Esophagus muscularis mucosa (tissue), 3 donors: Measurements from ENCODE around the gene FAM81A.

ENCODE experiments used
- CTCF ChIP-seq, 3 experiments: fragments of 200-600 bp in 2 of 3; fragments of 450-650 bp in 1 of 3; sonication (generic) in 2 of 3; IDR thresholded peaks; one replicate each; pipeline ENCODE4 v1.5.1; 2017 to 2019; ENCODE audit warnings: antibody characterized with exemption in 3 of 3, mild to moderate bottlenecking in 2 of 3, moderate library complexity in 1 of 3
- POLR2A ChIP-seq: fragments of 450-650 bp; IDR thresholded peaks from one replicate; pipeline ENCODE4 v1.6.1; 2017; ENCODE audit warnings: antibody characterized with exemption, moderate library complexity, mild to moderate bottlenecking, low read depth
- POLR2AphosphoS5 ChIP-seq, 2 donors: sonication (generic); formaldehyde crosslinking; IDR thresholded peaks; one replicate each; pipeline ENCODE4 v1.6.1; 2017; ENCODE audit warnings: antibody characterized with exemption in 2 of 2

- TF ChIP-seq POLR2AphosphoS5 (IDR thresholded peaks at IDR 0.05) = no peak
- no peak for TF ChIP-seq CTCF (IDR thresholded peaks at IDR 0.05)
- TF ChIP-seq POLR2A = no peak
These were observed 101.8 kb downstream of the FAM81A start for GRCh38 chr15:59539799-59540198.
